Sigmoid colon (tissue), 7 donors: ENCODE measurements around the gene COPZ2. TPM values are rescaled to one million over a fixed set of nuclear protein-coding genes. Genes with fewer than 3 reads are reported as not detected.
"Not testable (repeated sequence)": the region's sequence is repeated elsewhere in the genome, so short reads cannot be mapped to it uniquely, and the experiment has no call there.

ENCODE experiments used
- DNase-seq: peaks from one replicate; pipeline ENCODE4 v3.0.0-alpha.2; 2019
- H3K27ac ChIP-seq, 4 donors: fragments of 200-600 bp; sonication (generic); one replicate each; pipeline ENCODE4 v1.5.1; 2016 to 2019; ENCODE audit warnings: mild to moderate bottlenecking in 1 of 4
- H3K27me3 ChIP-seq, 3 donors: fragments of 200-600 bp; sonication (generic); one replicate each; pipeline ENCODE4 v1.5.1; 2019; ENCODE audit warnings: mild to moderate bottlenecking in 1 of 3
- H3K36me3 ChIP-seq, 4 donors: fragments of 200-600 bp; sonication (generic); one replicate each; pipeline ENCODE4 v1.5.1; 2016 to 2019
- H3K4me1 ChIP-seq, 4 donors: fragments of 200-600 bp; sonication (generic); one replicate each; pipeline ENCODE4 v1.5.1; 2017 to 2019
- H3K4me3 ChIP-seq, 4 donors: fragments of 200-600 bp; sonication (generic); one replicate each; pipeline ENCODE4 v1.5.1; 2017 to 2019; ENCODE audit warnings: mild to moderate bottlenecking in 2 of 4, moderate library complexity in 1 of 4
- H3K9me3 ChIP-seq, 4 donors: fragments of 200-600 bp in 3 of 4; sonication (generic) in 3 of 4; one replicate each; pipeline versions ENCODE4 v1.5.1 to v1.6.1; 2013 to 2019
- CTCF ChIP-seq, 4 experiments: fragments of 450-650 bp in 3 of 4; fragments of 200-600 bp in 1 of 4; IDR thresholded peaks; one replicate each; pipeline ENCODE4 v1.5.1; 2016 to 2019; ENCODE audit warnings: antibody characterized with exemption in 4 of 4, mild to moderate bottlenecking in 3 of 4, moderate library complexity in 2 of 4
- EP300 ChIP-seq, 4 donors: sonication (generic); formaldehyde crosslinking; IDR thresholded peaks; one replicate each; pipeline ENCODE4 v1.6.1; 2017; ENCODE audit warnings: antibody characterized with exemption in 4 of 4
- POLR2A ChIP-seq, 2 donors: fragments of 450-650 bp; IDR thresholded peaks; one replicate each; pipeline ENCODE4 v1.6.1; 2016; ENCODE audit warnings: antibody characterized with exemption in 2 of 2, mild to moderate bottlenecking in 2 of 2, moderate library complexity in 2 of 2
- POLR2AphosphoS5 ChIP-seq, 4 donors: sonication (generic); formaldehyde crosslinking; IDR thresholded peaks; one replicate each; pipeline ENCODE4 v1.6.1; 2017; ENCODE audit warnings: antibody characterized with exemption in 4 of 4
- WGBS, 2 donors: extraction: QIAGEN DNeasy Blood & Tissue Kit; methylation state at CpG; one replicate each; pipeline ENCODE4 v1.1.7; 2013; 5-methylcytosine and 5-hydroxymethylcytosine counted together
- intact Hi-C: fragments of 100-400 bp; cut with DNase I; formaldehyde crosslinking; loops from one replicate; pipeline ENCODE4 v1.15.1; 2023
- polyA plus RNA-seq, 3 donors: library from polyadenylated mRNA; stranded (reverse); fragments of 200-250 nt; gene quantifications; one replicate each; pipeline ENCODE4 v1.2.3, GENCODE V29; 2013
- total RNA-seq, 4 donors: library from RNA; depleted of rRNA; stranded (reverse); fragments of >200 nt; gene quantifications; one replicate each; pipeline ENCODE4 v1.1.0, GENCODE V29; 2016
- donor health status: healthy with polysubstance abuse.
- donor health status: Bipolar disorder and iron deficiency.
- donor health status: healthy.

Gene COPZ2
- total and polyA plus RNA-seq, 7 donors: 5.5 to 64.0 (median 52.3) TPM

- H3K4me3 ChIP-seq: peak overlapping the region; percentile 26 to 50 (median 42)
- no peaks in the 10 kb centered on the region for H3K36me3 ChIP-seq
- peak; percentile 93 for DNase-seq
- H3K27me3 ChIP-seq: peaks cover 0 to 14% (median 7%) of the 10 kb centered on the region in 3 donors
- WGBS, 2 donors: 0 to 2% methylated on average over 54 of the region's 54 CpGs
- TF ChIP-seq POLR2AphosphoS5 (IDR thresholded peaks at IDR 0.05) (peak in 3 of 4 donors; percentile 49 to 67 (median 61)), CTCF (IDR thresholded peaks at IDR 0.05) (peak; percentile 4 to 27 (median 18)), EP300 (IDR thresholded peaks at IDR 0.05) (no peak), POLR2A (IDR thresholded peaks at IDR 0.05) (no peak)
- no peaks in the 10 kb centered on the region for H3K9me3 ChIP-seq
- peak overlapping the region; percentile 82 to 90 (median 87) for H3K27ac ChIP-seq
- intact Hi-C loops: loop anchor here (2.0 to 10.0 kb wide), 4 partner anchors 77 to 591 kb away; partner anchors contain the start of genes CBX1, HOXB7, HOXB8 and SCRN2
- H3K4me1 ChIP-seq: peaks cover 0 to 41% (median 38%) of the 10 kb centered on the region in 4 donors
Measured at GRCh38 chr17:48023400-48024148, 14.0 kb downstream of the COPZ2 start.

GRCh38 chr17:48022901-48023300, 14.7 kb downstream of the COPZ2 start:
- 19 to 55% methylated on average over 6 of the region's 6 CpGs for WGBS, 2 donors
- TF ChIP-seq POLR2AphosphoS5 (IDR thresholded peaks at IDR 0.05): no peak
- TF ChIP-seq CTCF (IDR thresholded peaks at IDR 0.05): no peak
- no peak for TF ChIP-seq EP300 (IDR thresholded peaks at IDR 0.05)
- no peak for TF ChIP-seq POLR2A (IDR thresholded peaks at IDR 0.05)
- Histone ChIP-seq H3K36me3 (no peaks in the 10 kb centered on the region), H3K9me3 (no peaks in the 10 kb centered on the region), H3K27ac (peak overlapping the region in 3 of 4 donors; percentile 85 to 90 (median 89)), H3K27me3 (peaks cover 0 to 14% (median 7%) of the 10 kb centered on the region in 3 donors), H3K4me3 (peak overlapping the region in 2 of 4 donors; percentile 49 to 50), H3K4me1 (peaks cover 0 to 41% (median 38%) of the 10 kb centered on the region in 4 donors)
- intact Hi-C loops: loop anchor here (5.0 to 10.0 kb wide), 3 partner anchors 126 to 592 kb away; partner anchors contain the start of genes HOXB7, HOXB8, SCRN2 and SP2
- no peak for DNase-seq

GRCh38 chr17:48021934-48022333, 15.7 kb downstream of the COPZ2 start:
- H3K27ac ChIP-seq: no peak overlapping the region
- TF ChIP-seq POLR2AphosphoS5 (IDR thresholded peaks at IDR 0.05): no peak
- no peak for TF ChIP-seq EP300 (IDR thresholded peaks at IDR 0.05)
- TF ChIP-seq POLR2A (IDR thresholded peaks at IDR 0.05): no peak
- no peak for TF ChIP-seq CTCF (IDR thresholded peaks at IDR 0.05)
- peaks cover 0 to 14% (median 7%) of the 10 kb centered on the region in 3 donors for H3K27me3 ChIP-seq
- DNase-seq: no peak
- H3K9me3 ChIP-seq: no peaks in the 10 kb centered on the region
- WGBS, 2 donors: 60 to 75% methylated on average over 5 of the region's 5 CpGs
- intact Hi-C loops: loop anchor here (5.0 to 10.0 kb wide), 3 partner anchors 125 to 593 kb away; partner anchors contain the start of genes HOXB7, HOXB8, SCRN2 and SP2
- peaks cover 0 to 39% (median 38%) of the 10 kb centered on the region in 4 donors for H3K4me1 ChIP-seq
- H3K4me3 ChIP-seq: no peak overlapping the region
- H3K36me3 ChIP-seq: no peaks in the 10 kb centered on the region

DNA sequence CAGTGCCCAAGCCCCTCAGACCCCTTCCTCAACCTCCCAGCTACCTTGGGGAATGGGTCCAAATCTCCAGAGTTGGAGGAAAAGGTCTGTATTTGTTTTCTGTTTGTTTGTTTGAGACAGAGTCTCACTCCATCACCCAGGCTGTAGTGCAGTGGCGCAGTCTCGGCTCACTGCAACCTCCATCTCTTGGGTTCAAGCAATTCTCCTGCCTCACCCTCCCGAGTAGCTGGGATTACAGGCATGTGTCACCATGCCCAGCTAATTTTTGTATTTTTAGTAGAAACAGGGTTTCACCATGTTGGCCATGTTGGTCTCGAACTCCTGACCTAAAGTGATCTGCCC, 19.8 kb downstream of the COPZ2 start:
- 88 to 93% methylated on average over 4 of the region's 4 CpGs for WGBS, 2 donors
- intact Hi-C loops: loop anchor here (1.0 kb wide), 2 partner anchors 39 to 68 kb away; no protein-coding TSS in a partner anchor
- H3K36me3 ChIP-seq, H3K9me3 ChIP-seq, H3K4me3 ChIP-seq, DNase-seq, H3K4me1 ChIP-seq, H3K27ac ChIP-seq: not testable (repeated sequence)
- H3K27me3 ChIP-seq: peaks cover 0 to 32% (median 4%) of the 10 kb centered on the region in 3 donors

- H3K27me3 ChIP-seq: peaks cover 4 to 46% (median 18%) of the 10 kb centered on the region in 3 donors
Measured at GRCh38 chr17:48016112-48016511, 21.5 kb downstream of the COPZ2 start.

More at GRCh38 chr17:48016112-48016511, 21.5 kb downstream of the COPZ2 start:
- H3K9me3 ChIP-seq: no peaks in the 10 kb centered on the region
- TF ChIP-seq POLR2AphosphoS5 (IDR thresholded peaks at IDR 0.05) (no peak), EP300 (IDR thresholded peaks at IDR 0.05) (no peak), POLR2A (IDR thresholded peaks at IDR 0.05) (no peak), CTCF (IDR thresholded peaks at IDR 0.05) (no peak)
- no peaks in the 10 kb centered on the region for H3K36me3 ChIP-seq
- 83 to 92% methylated on average over 2 of the region's 2 CpGs for WGBS, 2 donors
- no peak overlapping the region for H3K4me3 ChIP-seq
- H3K4me1 ChIP-seq: peaks cover 0 to 12% (median 11%) of the 10 kb centered on the region in 4 donors
- DNase-seq: no peak
- no peak overlapping the region for H3K27ac ChIP-seq
- intact Hi-C loops: no loop called here
